ENCODE data around the gene TSTD1.
"Not testable (repeated sequence)": the region's sequence is repeated elsewhere in the genome, so short reads cannot be mapped to it uniquely, and the experiment has no call there.

The TSTD1 gene

GRCh38 chr1:161006563-161006962 lies 32.2 kb downstream of the TSTD1 start:
- no peak for DNase-seq

- DNase-seq: no peak
Measured at GRCh38 chr1:161001525-161001924, 37.2 kb downstream of the TSTD1 start.

DNA sequence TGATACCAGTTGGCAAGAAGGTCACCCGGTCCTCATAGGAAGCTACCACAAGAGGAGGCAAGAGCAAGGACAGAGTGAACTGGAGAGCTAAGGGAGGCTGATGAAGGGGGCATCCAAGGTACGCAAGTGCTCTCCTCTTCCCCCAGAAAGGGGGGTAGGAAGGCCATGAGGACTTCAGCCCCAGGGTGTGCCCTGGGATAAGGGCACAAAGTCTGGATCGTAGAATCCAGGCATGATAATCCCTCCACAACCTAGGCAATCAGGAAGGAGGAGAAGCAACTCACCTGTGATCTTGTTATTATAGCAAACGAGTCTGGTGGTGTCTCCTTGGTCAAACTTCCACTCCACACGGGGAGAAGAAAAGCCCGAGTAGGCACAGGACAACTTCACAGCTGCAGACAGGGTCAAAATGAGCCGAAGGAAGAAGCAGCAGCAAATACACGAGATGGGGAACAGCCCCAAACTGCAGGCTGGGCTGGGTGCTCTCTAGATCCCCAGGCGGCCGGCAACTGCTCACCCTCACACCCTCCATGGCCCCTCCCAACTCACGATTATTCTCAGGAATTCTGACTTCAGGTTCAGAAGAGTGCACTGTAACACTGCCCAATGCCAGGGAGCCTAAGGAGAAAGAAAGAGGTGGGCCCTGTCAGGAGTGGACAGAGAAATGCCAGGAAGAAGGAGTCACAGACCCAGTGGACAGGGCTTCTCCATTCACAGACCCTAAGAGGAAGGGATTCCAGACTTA lies 37.9 kb downstream of the TSTD1 start:
- DNase-seq: no peak

DNA sequence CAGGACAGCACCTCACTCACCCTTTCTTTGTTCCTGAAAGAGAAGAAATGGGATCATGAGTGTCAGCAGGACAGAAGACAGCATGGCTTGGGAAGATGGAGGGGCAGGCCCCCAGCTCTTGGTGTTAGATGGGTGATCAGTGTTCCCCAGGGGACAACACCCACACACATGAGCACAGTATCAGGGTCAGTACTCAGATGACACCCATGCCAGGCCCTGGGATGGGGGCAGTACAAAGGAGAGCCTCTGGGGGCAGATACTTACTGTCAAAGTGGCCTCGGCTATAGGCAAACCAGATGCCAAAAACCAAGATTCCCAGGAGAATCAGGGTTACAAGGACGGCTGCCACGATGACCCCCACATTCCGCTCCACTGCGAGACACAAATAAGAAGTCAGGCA lies 39.4 kb downstream of the TSTD1 start:
- no peak for DNase-seq

- DNase-seq: peak in 3 of 4 experiments; percentile 5 to 13 (median 8)
Measured at GRCh38 chr1:160997323-160998038, 41.3 kb downstream of the TSTD1 start.

- DNase-seq: no peak
Measured at GRCh38 chr1:160996178-160996577, 42.6 kb downstream of the TSTD1 start.

GRCh38 chr1:160993544-160994193 lies 45.1 kb downstream of the TSTD1 start:
- no peak for DNase-seq

DNA sequence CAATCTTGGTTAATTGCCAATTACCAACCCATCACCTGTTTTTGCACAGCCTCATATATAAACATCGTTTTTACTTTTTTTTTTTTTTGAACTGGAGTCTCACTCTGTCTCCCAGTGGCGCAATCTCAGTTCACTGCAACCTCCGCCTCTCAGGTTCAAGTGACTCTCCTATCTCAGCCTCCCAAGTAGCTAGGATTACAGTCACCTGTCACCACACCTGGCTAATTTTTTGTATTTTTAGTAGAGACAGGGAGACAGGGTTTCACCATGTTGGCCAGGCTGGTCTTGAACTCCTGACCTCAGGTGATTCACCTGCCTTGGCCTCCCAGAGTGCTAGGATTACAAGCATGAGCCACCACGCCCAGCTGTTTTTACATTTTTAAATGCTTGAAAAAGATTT lies 46.7 kb downstream of the TSTD1 start:
- not testable (repeated sequence) for DNase-seq

All from activated CD4-positive, CD25-positive, alpha-beta regulatory T cell (primary cell).